Kidney epithelial cell (primary cell): ENCODE measurements around the gene PLXNA4. TPM values are rescaled to one million over a fixed set of nuclear protein-coding genes. Genes with fewer than 3 reads are reported as not detected.

Source experiments
- DNase-seq: peaks from one replicate; pipeline ENCODE4 v3.0.0-alpha.2; 2010; ENCODE audit warnings: low read depth
- H3K27me3 ChIP-seq: 2 replicates; pipeline ENCODE4 v1.6.0; 2011; ENCODE audit warnings: low read length; ENCODE audit not compliant: control insufficient read depth, insufficient read depth
- H3K36me3 ChIP-seq: 2 replicates; pipeline ENCODE4 v1.5.1; 2011; ENCODE audit warnings: low read length; ENCODE audit not compliant: control insufficient read depth, insufficient read depth
- H3K4me3 ChIP-seq: 2 replicates; pipeline ENCODE4 v1.5.1; 2011; ENCODE audit warnings: low read depth, mild to moderate bottlenecking, control low read depth, low read length
- CTCF ChIP-seq: IDR thresholded peaks from 2 replicates; pipeline ENCODE4 v1.5.1; 2011; ENCODE audit warnings: mild to moderate bottlenecking, moderate library complexity, low read length, control low read depth, inconsistent platforms; ENCODE audit not compliant: insufficient read depth, poor library complexity, severe bottlenecking
- total RNA-seq: library from RNA; depleted of rRNA; stranded (reverse); fragments of >200 nt; gene quantifications from 2 replicates; pipeline ENCODE4 v1.2.3, GENCODE V29; 2015

PLXNA4 gene
- total RNA-seq, 1 donor from 2014 or later: 5.9 TPM

GRCh38 chr7:132125096-132125495, 451.2 kb downstream of the PLXNA4 start:
- no peak overlapping the region for H3K4me3 ChIP-seq
- no peaks in the 10 kb centered on the region for H3K27me3 ChIP-seq
- no peak for TF ChIP-seq CTCF
- no peaks in the 10 kb centered on the region for H3K36me3 ChIP-seq
- no peak for DNase-seq

- no peak overlapping the region for H3K4me3 ChIP-seq
- H3K27me3 ChIP-seq: no peaks in the 10 kb centered on the region
- no peak for DNase-seq
- TF ChIP-seq CTCF: no peak
- H3K36me3 ChIP-seq: no peaks in the 10 kb centered on the region
These were observed 451.7 kb downstream of the PLXNA4 start for GRCh38 chr7:132124575-132124974.

- H3K36me3 ChIP-seq: no peaks in the 10 kb centered on the region
- DNase-seq: no peak
- no peak for TF ChIP-seq CTCF
- H3K27me3 ChIP-seq: no peaks in the 10 kb centered on the region
- H3K4me3 ChIP-seq: no peak overlapping the region
These were observed 452.5 kb downstream of the PLXNA4 start for GRCh38 chr7:132123773-132124172.

- DNase-seq: no peak
- H3K4me3 ChIP-seq: no peak overlapping the region
- H3K36me3 ChIP-seq: no peaks in the 10 kb centered on the region
- no peak for TF ChIP-seq CTCF
- no peaks in the 10 kb centered on the region for H3K27me3 ChIP-seq
These were observed 453.4 kb downstream of the PLXNA4 start for GRCh38 chr7:132122901-132123300.

- no peak for DNase-seq
- Histone ChIP-seq H3K4me3 (no peak overlapping the region), H3K36me3 (no peaks in the 10 kb centered on the region), H3K27me3 (no peaks in the 10 kb centered on the region)
- TF ChIP-seq CTCF: no peak
These were observed 454.3 kb downstream of the PLXNA4 start for GRCh38 chr7:132121987-132122386.

- H3K27me3 ChIP-seq: no peaks in the 10 kb centered on the region
- no peak overlapping the region for H3K4me3 ChIP-seq
- H3K36me3 ChIP-seq: no peaks in the 10 kb centered on the region
- DNase-seq: no peak
- no peak for TF ChIP-seq CTCF
These were observed 457.6 kb downstream of the PLXNA4 start for GRCh38 chr7:132118641-132119040.
